ENCODE data around the gene SRGAP2B. TPM values are rescaled to one million over a fixed set of nuclear protein-coding genes. Genes with fewer than 3 reads are reported as not detected.
A peak's percentile ranks its signal among the peaks of the same experiment; 100 is the strongest.
"Not testable (repeated sequence)": the region's sequence is repeated elsewhere in the genome, so short reads cannot be mapped to it uniquely, and the experiment has no call there.

SRGAP2B gene
- total and polyA plus RNA-seq, 2 donors from 2014 or later, result 9.3 to 38.4 TPM

DNA sequence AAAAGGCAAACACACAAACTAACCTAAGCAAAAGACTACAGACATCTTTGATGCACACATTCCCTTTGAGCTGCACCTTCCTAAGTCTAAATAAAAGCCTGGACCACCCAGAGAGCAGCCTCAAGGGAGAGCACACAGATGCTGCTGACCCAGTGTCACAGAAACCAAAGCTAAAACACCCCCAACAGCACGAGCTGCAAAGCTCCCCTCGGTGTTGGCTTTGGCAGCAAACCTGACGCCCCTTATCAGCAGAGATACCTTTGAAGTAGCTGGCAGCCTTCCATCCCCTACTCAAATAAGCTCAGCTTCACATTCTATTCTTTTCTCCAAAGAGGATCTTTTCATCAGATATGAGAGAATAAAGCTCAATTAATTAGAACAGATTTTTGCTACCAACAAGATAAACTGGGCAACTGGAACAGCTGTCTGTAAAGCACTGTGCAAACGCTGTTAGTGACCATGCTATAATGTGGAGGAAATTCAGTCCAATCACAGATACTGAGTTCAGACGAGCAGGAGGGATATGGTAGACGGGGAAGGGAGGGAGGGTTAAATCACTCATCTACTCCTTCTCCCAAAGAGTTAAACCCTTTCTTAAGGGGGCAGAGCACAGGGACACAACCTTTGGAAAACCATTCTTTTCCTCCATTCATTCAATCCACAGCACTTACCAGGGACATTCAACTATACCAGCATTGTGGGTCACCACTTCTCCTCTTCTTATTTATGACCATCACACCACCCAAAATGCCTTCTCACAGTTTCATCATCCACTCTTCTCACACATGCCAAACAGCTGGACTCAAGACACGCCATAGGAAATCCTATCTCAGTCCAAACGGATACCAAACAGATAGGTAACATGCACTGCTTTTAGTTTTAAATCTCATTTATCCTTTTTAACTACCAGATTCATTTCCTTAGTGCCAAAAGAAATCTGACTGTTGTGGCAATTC, 148.3 kb downstream of the SRGAP2B start:
- not testable (repeated sequence) for FAIRE-seq, DNase-seq

DNA sequence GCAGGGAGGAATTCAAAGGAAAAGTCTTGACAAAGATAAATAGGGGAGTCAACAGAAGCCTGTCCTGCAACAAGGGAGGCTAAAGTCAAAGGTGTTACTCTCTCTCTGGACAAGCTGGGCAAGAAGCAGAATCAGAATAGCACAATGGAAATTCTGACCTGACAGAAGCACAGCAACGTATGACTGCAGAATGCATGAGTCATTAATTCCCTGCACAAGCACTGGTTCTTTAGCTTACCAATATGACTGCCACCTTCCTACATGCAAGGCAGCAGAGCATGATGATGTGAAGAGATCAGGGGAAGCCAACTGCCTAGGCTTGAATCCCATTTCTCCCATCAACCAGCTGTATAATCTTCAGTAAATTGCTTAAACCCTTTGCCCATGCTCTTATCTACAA, 153.4 kb downstream of the SRGAP2B start:
- H3K4me1 ChIP-seq (ENCODE audit: control insufficient read depth in 2 of 3, insufficient read depth in 2 of 3, low read depth in 1 of 3, low read length in 3 of 3); H3K9me3 ChIP-seq (ENCODE audit: control insufficient read depth in 2 of 3, insufficient read depth in 1 of 3, low read length in 3 of 3); H3K4me3 ChIP-seq (ENCODE audit: low read length in 3 of 3); H3K9ac ChIP-seq (ENCODE audit: low read length in 3 of 3); H3K27ac ChIP-seq (ENCODE audit: low read depth in 2 of 2, low read length in 2 of 2); DNase-seq; H3K36me3 ChIP-seq (ENCODE audit: control insufficient read depth in 2 of 3, insufficient read depth in 3 of 3, low read length in 3 of 3); intact Hi-C loops (cut with DNase I); FAIRE-seq; H3K27me3 ChIP-seq (ENCODE audit: control insufficient read depth, insufficient read depth, low read length): not testable (repeated sequence)

More for the DNA sequence above, 148.3 kb downstream of the SRGAP2B start:
- H3K9ac ChIP-seq (ENCODE audit: low read length in 3 of 3); H3K27ac ChIP-seq (ENCODE audit: low read depth in 2 of 2, low read length in 2 of 2); H3K27me3 ChIP-seq (ENCODE audit: control insufficient read depth, insufficient read depth, low read length); H3K4me3 ChIP-seq (ENCODE audit: low read length in 3 of 3); H3K9me3 ChIP-seq (ENCODE audit: control insufficient read depth in 2 of 3, insufficient read depth in 1 of 3, low read length in 3 of 3); intact Hi-C loops (cut with DNase I); H3K4me1 ChIP-seq (ENCODE audit: control insufficient read depth in 2 of 3, insufficient read depth in 2 of 3, low read depth in 1 of 3, low read length in 3 of 3); H3K36me3 ChIP-seq (ENCODE audit: control insufficient read depth in 2 of 3, insufficient read depth in 3 of 3, low read length in 3 of 3): not testable (repeated sequence)

DNA sequence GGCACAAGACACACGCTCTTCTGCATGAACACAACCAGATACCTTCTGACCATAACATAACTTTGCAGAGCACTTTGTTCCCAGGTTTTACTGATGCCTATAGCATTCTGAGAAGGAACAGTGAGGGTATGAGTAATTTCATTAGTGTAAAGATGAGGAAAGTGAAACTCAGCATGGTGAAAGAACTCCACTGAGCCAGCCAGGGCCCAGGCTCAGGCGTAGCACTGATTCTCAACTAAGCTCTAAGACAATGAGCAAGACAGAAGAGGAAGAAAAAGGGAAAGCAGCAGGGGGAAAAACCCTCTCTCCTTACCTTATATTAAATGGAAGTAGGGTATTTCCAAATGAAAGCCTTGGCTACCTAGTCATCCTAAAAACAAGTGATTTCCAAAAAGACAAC, 155.1 kb downstream of the SRGAP2B start:
- H3K9me3 ChIP-seq (ENCODE audit: control insufficient read depth in 2 of 3, insufficient read depth in 1 of 3, low read length in 3 of 3); DNase-seq; H3K36me3 ChIP-seq (ENCODE audit: control insufficient read depth in 2 of 3, insufficient read depth in 3 of 3, low read length in 3 of 3); H3K4me1 ChIP-seq (ENCODE audit: control insufficient read depth in 2 of 3, insufficient read depth in 2 of 3, low read depth in 1 of 3, low read length in 3 of 3); H3K27ac ChIP-seq (ENCODE audit: low read depth in 2 of 2, low read length in 2 of 2); H3K4me3 ChIP-seq (ENCODE audit: low read length in 3 of 3); H3K9ac ChIP-seq (ENCODE audit: low read length in 3 of 3); FAIRE-seq; intact Hi-C loops (cut with DNase I); H3K27me3 ChIP-seq (ENCODE audit: control insufficient read depth, insufficient read depth, low read length): not testable (repeated sequence)

DNA sequence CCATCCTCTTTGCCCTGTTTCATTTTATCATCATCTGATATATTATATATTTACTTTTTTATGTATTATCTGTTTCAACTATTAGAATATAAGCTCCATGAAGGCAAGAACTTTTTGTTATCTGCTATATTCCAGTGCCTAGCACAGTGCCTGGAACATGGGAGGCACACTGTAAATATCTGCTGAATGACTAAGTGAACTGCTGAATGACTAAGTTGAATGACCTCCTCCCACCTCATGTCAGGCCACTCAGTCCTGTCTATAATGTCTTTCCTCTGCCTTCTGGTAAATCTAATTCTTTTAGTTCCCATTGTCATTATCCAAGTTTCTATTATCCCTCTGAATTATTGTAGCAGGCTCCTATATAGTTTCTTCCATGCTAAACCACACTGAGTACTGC, 156.5 kb downstream of the SRGAP2B start:
- H3K27ac ChIP-seq (ENCODE audit: low read depth in 2 of 2, low read length in 2 of 2); H3K9ac ChIP-seq (ENCODE audit: low read length in 3 of 3); H3K4me3 ChIP-seq (ENCODE audit: low read length in 3 of 3); H3K36me3 ChIP-seq (ENCODE audit: control insufficient read depth in 2 of 3, insufficient read depth in 3 of 3, low read length in 3 of 3); FAIRE-seq; H3K4me1 ChIP-seq (ENCODE audit: control insufficient read depth in 2 of 3, insufficient read depth in 2 of 3, low read depth in 1 of 3, low read length in 3 of 3); DNase-seq; H3K27me3 ChIP-seq (ENCODE audit: control insufficient read depth, insufficient read depth, low read length); H3K9me3 ChIP-seq (ENCODE audit: control insufficient read depth in 2 of 3, insufficient read depth in 1 of 3, low read length in 3 of 3); intact Hi-C loops (cut with DNase I): not testable (repeated sequence)

DNA sequence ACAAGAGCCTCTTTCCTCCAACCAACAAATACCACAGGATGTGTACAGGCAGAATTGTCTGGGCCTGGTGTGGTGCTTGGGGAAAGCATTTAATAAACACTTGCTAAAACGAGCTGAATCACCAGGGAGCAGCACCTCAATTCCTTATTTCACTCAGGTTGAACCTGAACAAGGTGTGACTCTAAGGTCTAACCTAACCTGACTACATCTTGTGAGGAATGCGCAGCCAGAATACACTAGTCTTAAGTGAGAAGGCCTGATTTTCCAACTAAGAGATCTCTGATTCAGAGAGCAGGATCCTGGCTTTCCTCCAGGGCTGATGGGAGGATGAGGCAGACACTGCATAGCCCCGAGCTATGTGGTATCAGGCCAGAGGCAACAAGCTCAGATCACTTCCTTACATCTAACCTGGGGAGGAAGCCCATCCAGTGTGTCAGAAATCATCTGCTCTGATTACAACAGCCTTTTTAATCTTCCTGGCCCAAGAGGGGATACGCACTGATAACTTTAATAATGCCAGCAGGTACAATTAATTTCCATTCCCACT, 158.9 kb downstream of the SRGAP2B start:
- intact Hi-C loops (cut with DNase I); H3K36me3 ChIP-seq (ENCODE audit: control insufficient read depth in 2 of 3, insufficient read depth in 3 of 3, low read length in 3 of 3); H3K4me3 ChIP-seq (ENCODE audit: low read length in 3 of 3); FAIRE-seq; H3K9ac ChIP-seq (ENCODE audit: low read length in 3 of 3); H3K27ac ChIP-seq (ENCODE audit: low read depth in 2 of 2, low read length in 2 of 2); H3K27me3 ChIP-seq (ENCODE audit: control insufficient read depth, insufficient read depth, low read length); DNase-seq; H3K9me3 ChIP-seq (ENCODE audit: control insufficient read depth in 2 of 3, insufficient read depth in 1 of 3, low read length in 3 of 3); H3K4me1 ChIP-seq (ENCODE audit: control insufficient read depth in 2 of 3, insufficient read depth in 2 of 3, low read depth in 1 of 3, low read length in 3 of 3): not testable (repeated sequence)

DNA sequence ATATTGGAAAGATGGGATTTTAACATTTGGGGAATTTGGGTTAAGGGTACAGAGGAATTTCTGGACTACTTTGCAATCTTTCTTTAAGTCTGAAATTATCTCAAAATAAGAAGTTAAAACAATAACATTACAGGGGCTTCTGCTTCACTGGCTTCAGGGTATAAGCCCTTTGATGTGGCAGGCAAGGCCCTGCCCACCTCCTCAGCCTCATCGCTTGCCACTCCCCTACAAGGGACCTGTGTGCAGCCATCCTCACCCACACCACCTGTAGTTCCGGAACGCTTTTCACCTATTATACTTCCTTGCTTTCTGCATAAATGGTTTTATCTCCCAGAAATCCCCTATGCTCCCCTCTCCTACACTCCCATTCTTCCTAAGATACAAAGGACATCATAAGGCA, 159.8 kb downstream of the SRGAP2B start:
- H3K4me3 ChIP-seq (ENCODE audit: low read length in 3 of 3); H3K4me1 ChIP-seq (ENCODE audit: control insufficient read depth in 2 of 3, insufficient read depth in 2 of 3, low read depth in 1 of 3, low read length in 3 of 3); H3K9me3 ChIP-seq (ENCODE audit: control insufficient read depth in 2 of 3, insufficient read depth in 1 of 3, low read length in 3 of 3); intact Hi-C loops (cut with DNase I); FAIRE-seq; H3K27ac ChIP-seq (ENCODE audit: low read depth in 2 of 2, low read length in 2 of 2); H3K36me3 ChIP-seq (ENCODE audit: control insufficient read depth in 2 of 3, insufficient read depth in 3 of 3, low read length in 3 of 3); H3K27me3 ChIP-seq (ENCODE audit: control insufficient read depth, insufficient read depth, low read length); H3K9ac ChIP-seq (ENCODE audit: low read length in 3 of 3); DNase-seq: not testable (repeated sequence)

DNA sequence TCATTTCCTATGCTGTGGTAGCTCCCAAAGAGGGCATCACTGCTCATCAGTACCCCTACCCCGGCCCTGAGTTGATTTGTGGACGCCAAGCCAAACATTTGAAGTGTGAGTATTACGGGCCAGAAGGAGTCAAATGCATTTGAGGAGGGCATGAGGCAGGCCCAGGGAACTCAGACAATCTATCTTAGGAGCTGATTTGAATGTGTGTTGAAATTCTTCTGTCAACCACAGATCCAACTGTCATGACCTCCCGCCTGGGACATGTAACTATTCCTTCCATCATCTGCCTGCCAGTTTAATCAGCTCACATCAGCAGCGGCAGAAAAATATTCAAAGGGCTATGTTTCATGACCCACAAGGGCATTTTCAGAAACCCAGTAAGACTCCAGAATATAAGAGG, 162.1 kb downstream of the SRGAP2B start:
- H3K27ac ChIP-seq (ENCODE audit: low read depth in 2 of 2, low read length in 2 of 2); H3K9ac ChIP-seq (ENCODE audit: low read length in 3 of 3); H3K4me1 ChIP-seq (ENCODE audit: control insufficient read depth in 2 of 3, insufficient read depth in 2 of 3, low read depth in 1 of 3, low read length in 3 of 3); H3K36me3 ChIP-seq (ENCODE audit: control insufficient read depth in 2 of 3, insufficient read depth in 3 of 3, low read length in 3 of 3); DNase-seq; H3K9me3 ChIP-seq (ENCODE audit: control insufficient read depth in 2 of 3, insufficient read depth in 1 of 3, low read length in 3 of 3); H3K4me3 ChIP-seq (ENCODE audit: low read length in 3 of 3); intact Hi-C loops (cut with DNase I); FAIRE-seq; H3K27me3 ChIP-seq (ENCODE audit: control insufficient read depth, insufficient read depth, low read length): not testable (repeated sequence)

DNA sequence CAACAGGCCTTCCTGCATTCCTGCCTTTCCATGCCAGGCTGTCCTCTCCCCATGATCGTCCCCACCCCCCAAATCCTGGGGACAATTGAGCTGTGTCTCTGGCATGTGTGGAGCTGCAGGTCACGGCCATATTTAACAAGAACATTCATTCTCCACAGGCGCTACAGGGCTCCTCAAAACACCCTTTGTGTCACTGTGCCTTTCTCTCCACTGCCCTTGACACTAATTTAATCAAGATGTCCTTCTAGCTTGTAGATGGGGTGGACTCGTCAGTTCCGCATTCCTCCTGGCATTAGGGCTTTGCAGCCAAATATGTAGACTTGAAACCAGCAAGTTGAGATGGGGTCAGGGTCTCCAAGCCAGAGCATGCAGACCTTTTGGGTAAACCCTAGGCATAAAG, 163.0 kb downstream of the SRGAP2B start:
- H3K27me3 ChIP-seq (ENCODE audit: control insufficient read depth, insufficient read depth, low read length); FAIRE-seq; H3K36me3 ChIP-seq (ENCODE audit: control insufficient read depth in 2 of 3, insufficient read depth in 3 of 3, low read length in 3 of 3); H3K4me1 ChIP-seq (ENCODE audit: control insufficient read depth in 2 of 3, insufficient read depth in 2 of 3, low read depth in 1 of 3, low read length in 3 of 3); H3K4me3 ChIP-seq (ENCODE audit: low read length in 3 of 3); H3K9me3 ChIP-seq (ENCODE audit: control insufficient read depth in 2 of 3, insufficient read depth in 1 of 3, low read length in 3 of 3); H3K9ac ChIP-seq (ENCODE audit: low read length in 3 of 3); intact Hi-C loops (cut with DNase I); H3K27ac ChIP-seq (ENCODE audit: low read depth in 2 of 2, low read length in 2 of 2): not testable (repeated sequence)
- peak in 1 of 5 donors; percentile 4 for DNase-seq

Measured in kidney (tissue), 11 donors.